CD4-positive, alpha-beta memory T cell (primary cell): ENCODE measurements around the gene RGS11. TPM values are rescaled to one million over a fixed set of nuclear protein-coding genes. Genes with fewer than 3 reads are reported as not detected.

Experiments
- CTCF ChIA-PET: fragments of 350-600 bp; sonication (Branson Sonifier 250); formaldehyde crosslinking; loops from one replicate; lab custom pipeline; 2021; ENCODE audit warnings: inconsistent platforms; ENCODE audit not compliant: partially characterized antibody; lab: Charles Lee
- POLR2A ChIA-PET: fragments of 350-600 bp; sonication (Branson Sonifier 250); formaldehyde crosslinking; loops from one replicate; lab custom pipeline; 2021; ENCODE audit not compliant: partially characterized antibody; lab: Charles Lee
- DNase-seq, 5 donors: peaks; one replicate each; pipeline versions ENCODE4 v3.0.0 to v3.0.0-alpha.2; 2020 to 2022; ENCODE audit warnings: mixed read lengths in 1 of 5
- H3K27ac ChIP-seq: one replicate; pipeline ENCODE4 v1.7.0; 2013; ENCODE audit warnings: low read depth, low read length
- H3K27me3 ChIP-seq: 2 replicates; pipeline ENCODE4 v1.7.0; 2013; ENCODE audit warnings: mild to moderate bottlenecking, low read length, moderate library complexity; ENCODE audit not compliant: insufficient read depth
- H3K36me3 ChIP-seq: 2 replicates; pipeline ENCODE4 v1.7.0; 2013; ENCODE audit warnings: mild to moderate bottlenecking, low read length, moderate library complexity; ENCODE audit not compliant: insufficient read depth
- H3K4me1 ChIP-seq: 2 replicates; pipeline ENCODE4 v1.7.0; 2013; ENCODE audit warnings: mild to moderate bottlenecking, low read length, moderate library complexity; ENCODE audit not compliant: insufficient read depth
- H3K4me3 ChIP-seq, 2 donors: one replicate each; pipeline ENCODE4 v1.7.0; 2013; ENCODE audit warnings: low read length in 2 of 2, mild to moderate bottlenecking in 1 of 2
- H3K9me3 ChIP-seq, 2 donors: one replicate each; pipeline ENCODE4 v1.7.0; 2013; ENCODE audit warnings: low read length in 2 of 2, control low read depth in 1 of 2; ENCODE audit not compliant: control insufficient read depth in 1 of 2
- H3K27ac Mint-ChIP-seq, 7 donors: one replicate each; pipeline ENCODE4 v1.8.0; 2020 to 2021; ENCODE audit warnings: mixed read lengths in 7 of 7, mild to moderate bottlenecking in 6 of 7, inconsistent platforms in 3 of 7, moderate library complexity in 3 of 7
- H3K27me3 Mint-ChIP-seq, 2 donors: one replicate each; pipeline ENCODE4 v1.8.0; 2020 to 2021; ENCODE audit warnings: mixed read lengths in 2 of 2
- H3K36me3 Mint-ChIP-seq, 2 donors: one replicate each; pipeline ENCODE4 v1.8.0; 2020 to 2021; ENCODE audit warnings: mixed read lengths in 2 of 2, inconsistent platforms in 1 of 2, mild to moderate bottlenecking in 1 of 2
- H3K4me1 Mint-ChIP-seq, 4 donors: one replicate each; pipeline ENCODE4 v1.8.0; 2020 to 2021; ENCODE audit warnings: mixed read lengths in 4 of 4, mild to moderate bottlenecking in 1 of 4
- H3K4me3 Mint-ChIP-seq, 8 donors: one replicate each; pipeline ENCODE4 v1.8.0; 2020 to 2021; ENCODE audit warnings: mixed read lengths in 8 of 8, mild to moderate bottlenecking in 7 of 8, moderate library complexity in 6 of 8, inconsistent platforms in 3 of 8
- H3K9me3 Mint-ChIP-seq, 8 donors: one replicate each; pipeline ENCODE4 v1.8.0; 2020 to 2021; ENCODE audit warnings: mixed read lengths in 8 of 8, mild to moderate bottlenecking in 5 of 8, inconsistent platforms in 3 of 8, moderate library complexity in 1 of 8
- intact Hi-C: fragments of 100-400 bp; cut with micrococcal nuclease; formaldehyde crosslinking; loops from one replicate; pipeline ENCODE4 v1.15.1; 2023
- polyA plus RNA-seq, 2 donors: library from polyadenylated mRNA; unstranded; fragments of 300-500 nt; fragmentation: Illumina TruSeq; gene quantifications; one replicate each; pipeline ENCODE4 v1.2.3, GENCODE V29; 2021
- total RNA-seq, 2 experiments: library from RNA; stranded (reverse); gene quantifications; one replicate each; pipeline ENCODE4 v1.2.3, GENCODE V29; 2021

Gene RGS11
- total and polyA plus RNA-seq, 4 experiments from 2014 or later, result 0.44 TPM; not detected in 3

DNA sequence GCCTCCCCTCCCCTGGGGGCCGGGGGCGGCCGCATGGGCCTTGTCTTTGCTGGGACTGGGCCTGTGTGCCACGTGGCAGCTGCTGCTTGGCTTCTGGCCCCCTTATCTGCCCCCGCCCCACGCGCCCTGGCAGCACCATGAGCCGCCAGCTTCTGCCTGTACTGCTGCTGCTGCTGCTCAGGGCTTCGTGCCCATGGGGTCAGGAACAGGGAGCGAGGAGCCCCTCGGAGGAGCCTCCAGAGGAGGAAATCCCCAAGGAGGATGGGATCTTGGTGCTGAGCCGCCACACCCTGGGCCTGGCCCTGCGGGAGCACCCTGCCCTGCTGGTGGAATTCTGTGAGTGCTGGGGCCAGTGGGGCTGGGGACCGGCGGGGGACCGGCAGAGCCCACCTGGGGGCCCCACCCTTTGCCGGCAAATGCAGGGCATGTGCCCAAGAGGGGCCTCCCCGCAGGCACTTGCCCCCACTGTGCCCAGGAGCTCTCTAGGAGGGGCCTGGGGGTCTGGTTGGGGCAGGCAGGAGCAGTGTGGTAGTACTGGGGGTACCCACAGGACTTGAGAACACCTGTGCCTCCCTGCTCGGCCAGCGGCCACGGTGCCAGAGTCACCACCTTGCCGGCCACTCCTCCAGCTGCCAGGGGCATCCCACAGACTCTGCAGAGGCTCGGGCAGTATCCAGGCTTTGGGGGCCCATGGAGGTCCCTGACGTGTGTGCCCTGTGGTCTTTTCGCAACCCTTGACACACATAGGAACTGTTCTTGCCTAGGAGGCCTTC lies 7.5 kb upstream of the RGS11 start, which contains the start of gene PDIA2:
Gene PDIA2, plus strand, starts transcription at position 132 of the 773 bp plus-strand sequence. Its CDS starts 6 bp downstream, at position 138.
- Histone ChIP-seq H3K4me1 (peaks cover 10% of the 10 kb centered on the region), H3K36me3 (peaks cover 8% of the 10 kb centered on the region), H3K9me3 (no peaks in the 10 kb centered on the region), H3K4me3 (no peak within 1 kb of the TSS), H3K27ac (no peak within 1 kb of the TSS), H3K27me3 (no peaks in the 10 kb centered on the region)
- H3K27me3 Mint-ChIP-seq, result peaks cover 0 to 4% of the 10 kb centered on the region in 2 donors
- no peak within 1 kb of the TSS for H3K4me3 Mint-ChIP-seq
- ChIA-PET CTCF (no interaction called here), POLR2A (no interaction called here)
- peaks cover 0 to 3% (median 0%) of the 10 kb centered on the region in 8 donors for H3K9me3 Mint-ChIP-seq
- H3K27ac Mint-ChIP-seq, result peak within 1 kb of the TSS in 1 of 7 donors; percentile 75
- intact Hi-C loops, result no loop called here
- H3K36me3 Mint-ChIP-seq, result peaks cover 11 to 13% of the 10 kb centered on the region in 2 donors
- DNase-seq, result no peak
- peaks cover 6 to 8% (median 7%) of the 10 kb centered on the region in 4 donors for H3K4me1 Mint-ChIP-seq

GRCh38 chr16:282491-282890 lies 6.7 kb upstream of the RGS11 start:
- ChIA-PET CTCF (no interaction called here), POLR2A (no interaction called here)
- peaks cover 0 to 4% of the 10 kb centered on the region in 2 donors for H3K27me3 Mint-ChIP-seq
- Histone ChIP-seq H3K4me3 (no peak overlapping the region), H3K27ac (no peak overlapping the region), H3K9me3 (no peaks in the 10 kb centered on the region), H3K36me3 (peaks cover 3% of the 10 kb centered on the region), H3K27me3 (no peaks in the 10 kb centered on the region), H3K4me1 (peaks cover 10% of the 10 kb centered on the region)
- intact Hi-C loops, result no loop called here
- DNase-seq, result no peak
- peaks cover 6 to 7% of the 10 kb centered on the region in 2 donors for H3K36me3 Mint-ChIP-seq
- no peak overlapping the region for H3K4me3 Mint-ChIP-seq
- peaks cover 6 to 8% (median 7%) of the 10 kb centered on the region in 4 donors for H3K4me1 Mint-ChIP-seq
- H3K27ac Mint-ChIP-seq, result no peak overlapping the region
- H3K9me3 Mint-ChIP-seq, result no peaks in the 10 kb centered on the region

- Mint-ChIP-seq H3K4me1 (peaks cover 6 to 8% (median 7%) of the 10 kb centered on the region in 4 donors), H3K27me3 (peaks cover 0 to 6% of the 10 kb centered on the region in 2 donors), H3K4me3 (no peak overlapping the region), H3K9me3 (no peaks in the 10 kb centered on the region), H3K36me3 (peaks cover 3% of the 10 kb centered on the region in 2 donors), H3K27ac (no peak overlapping the region)
- Histone ChIP-seq H3K4me3 (no peak overlapping the region), H3K27ac (no peak overlapping the region), H3K4me1 (peaks cover 10% of the 10 kb centered on the region), H3K27me3 (no peaks in the 10 kb centered on the region), H3K36me3 (no peaks in the 10 kb centered on the region), H3K9me3 (no peaks in the 10 kb centered on the region)
- POLR2A ChIA-PET, result no interaction called here
- intact Hi-C loops, result no loop called here
- no peak for DNase-seq
- CTCF ChIA-PET, result no interaction called here
Observed at GRCh38 chr16:281660-282255, 6.0 kb upstream of the RGS11 start.

DNA sequence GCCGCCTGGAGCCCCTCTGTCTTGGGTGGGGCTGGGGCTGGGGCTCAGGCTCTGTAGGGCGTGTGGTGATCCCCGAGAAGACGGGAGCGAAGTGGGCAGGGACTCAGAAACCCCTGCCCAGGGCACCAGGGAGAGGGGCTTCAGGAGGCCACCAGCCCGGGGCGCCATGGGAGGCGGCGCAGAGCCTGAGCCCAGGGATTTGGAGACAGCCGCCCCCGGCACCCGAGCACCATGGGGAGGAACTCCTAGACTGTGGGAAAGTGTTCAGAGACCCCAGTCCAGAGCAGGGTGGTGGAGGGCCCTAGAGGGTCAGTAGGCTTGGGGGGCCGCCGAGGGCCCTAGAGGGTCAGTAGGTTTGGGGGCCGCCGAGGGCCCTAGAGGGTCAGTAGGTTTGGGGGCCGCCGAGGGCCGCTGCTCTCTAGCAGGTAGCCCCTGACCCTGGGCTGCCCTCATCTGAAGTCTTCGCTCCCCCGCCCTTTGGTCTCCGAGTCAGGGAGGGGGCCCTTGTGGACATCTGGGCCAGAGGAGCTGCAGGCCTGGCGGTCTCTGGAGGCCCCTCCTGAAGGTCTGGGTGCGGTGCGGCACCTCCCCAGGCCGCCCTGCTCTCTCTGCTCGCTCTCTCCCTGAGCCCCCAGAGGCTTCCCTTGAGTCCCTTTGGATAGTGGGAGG lies 5.4 kb upstream of the RGS11 start:
- ChIA-PET POLR2A (no interaction called here), CTCF (no interaction called here)
- no peaks in the 10 kb centered on the region for H3K36me3 ChIP-seq
- Mint-ChIP-seq H3K4me3 (peak overlapping the region in 1 of 8 donors; percentile 25), H3K9me3 (no peaks in the 10 kb centered on the region), H3K27ac (no peak overlapping the region), H3K27me3 (peaks cover 4 to 7% of the 10 kb centered on the region in 2 donors), H3K36me3 (no peaks in the 10 kb centered on the region), H3K4me1 (peaks cover 6 to 9% (median 8%) of the 10 kb centered on the region in 4 donors)
- intact Hi-C loops, result no loop called here
- H3K27ac ChIP-seq, result no peak overlapping the region
- no peaks in the 10 kb centered on the region for H3K9me3 ChIP-seq
- H3K4me3 ChIP-seq, result no peak overlapping the region
- no peak for DNase-seq
- no peaks in the 10 kb centered on the region for H3K27me3 ChIP-seq
- peaks cover 10% of the 10 kb centered on the region for H3K4me1 ChIP-seq

GRCh38 chr16:280552-280951 lies 4.8 kb upstream of the RGS11 start, which contains the start of gene ARHGDIG:
Gene ARHGDIG, plus strand, starts transcription at chr16:280591. Its CDS starts 90 bp downstream, at chr16:280681.
- H3K36me3 ChIP-seq, result no peaks in the 10 kb centered on the region
- H3K4me3 ChIP-seq, result no peak within 1 kb of the TSS
- DNase-seq, result no peak
- H3K27ac ChIP-seq, result no peak within 1 kb of the TSS
- CTCF ChIA-PET, result no interaction called here
- Mint-ChIP-seq H3K4me1 (peaks cover 6 to 9% (median 8%) of the 10 kb centered on the region in 4 donors), H3K36me3 (no peaks in the 10 kb centered on the region), H3K9me3 (no peaks in the 10 kb centered on the region), H3K4me3 (peak within 1 kb of the TSS in 2 of 8 donors; percentile 5 to 25), H3K27me3 (peaks cover 4 to 7% of the 10 kb centered on the region in 2 donors), H3K27ac (no peak within 1 kb of the TSS)
- intact Hi-C loops, result no loop called here
- H3K9me3 ChIP-seq, result no peaks in the 10 kb centered on the region
- POLR2A ChIA-PET, result no interaction called here
- H3K27me3 ChIP-seq, result no peaks in the 10 kb centered on the region
- H3K4me1 ChIP-seq, result peaks cover 10% of the 10 kb centered on the region

- H3K36me3 Mint-ChIP-seq, result no peaks in the 10 kb centered on the region
- DNase-seq, result no peak
- H3K4me3 Mint-ChIP-seq, result no peak overlapping the region
- CTCF ChIA-PET, result no interaction called here
- H3K9me3 Mint-ChIP-seq, result no peaks in the 10 kb centered on the region
- Histone ChIP-seq H3K4me3 (no peak overlapping the region), H3K4me1 (peaks cover 13% of the 10 kb centered on the region), H3K9me3 (no peaks in the 10 kb centered on the region), H3K36me3 (no peaks in the 10 kb centered on the region), H3K27ac (no peak overlapping the region), H3K27me3 (no peaks in the 10 kb centered on the region)
- POLR2A ChIA-PET, result no interaction called here
- H3K27me3 Mint-ChIP-seq, result peaks cover 4 to 7% of the 10 kb centered on the region in 2 donors
- peaks cover 6 to 9% (median 8%) of the 10 kb centered on the region in 4 donors for H3K4me1 Mint-ChIP-seq
- intact Hi-C loops, result no loop called here
- H3K27ac Mint-ChIP-seq, result no peak overlapping the region
Observed at GRCh38 chr16:280005-280460, 4.3 kb upstream of the RGS11 start.

GRCh38 chr16:279531-279930 lies 3.8 kb upstream of the RGS11 start:
- Mint-ChIP-seq H3K27me3 (peaks cover 4 to 7% of the 10 kb centered on the region in 2 donors), H3K36me3 (no peaks in the 10 kb centered on the region), H3K4me1 (peaks cover 6 to 9% (median 8%) of the 10 kb centered on the region in 4 donors), H3K27ac (no peak overlapping the region), H3K9me3 (no peaks in the 10 kb centered on the region), H3K4me3 (peak overlapping the region in 3 of 8 donors; percentile 1 to 5 (median 2))
- ChIA-PET POLR2A (interaction anchor here (0.6 kb wide), 2 partner anchors 28 to 91 kb away, joined by 3 read pairs; no protein-coding TSS in a partner anchor), CTCF (interaction anchor here (1.4 kb wide), 1 partner anchor 44 kb away, joined by 3 read pairs; no protein-coding TSS in a partner anchor)
- H3K27ac ChIP-seq, result no peak overlapping the region
- no peaks in the 10 kb centered on the region for H3K36me3 ChIP-seq
- DNase-seq, result no peak
- intact Hi-C loops, result no loop called here
- no peaks in the 10 kb centered on the region for H3K27me3 ChIP-seq
- no peak overlapping the region for H3K4me3 ChIP-seq
- H3K9me3 ChIP-seq, result no peaks in the 10 kb centered on the region
- H3K4me1 ChIP-seq, result peaks cover 14% of the 10 kb centered on the region
